Measurements from ENCODE around the gene MICB. TPM values are rescaled to one million over a fixed set of nuclear protein-coding genes. Genes with fewer than 3 reads are reported as not detected.
"Not testable (repeated sequence)": the region's sequence is repeated elsewhere in the genome, so short reads cannot be mapped to it uniquely, and the experiment has no call there.

The MICB gene
- polyA plus RNA-seq, 1 experiment, result 23.4 TPM

- Histone ChIP-seq H3K27me3 (ENCODE audit: control insufficient read depth, insufficient read depth, low read length) (no peaks in the 10 kb centered on the region), H3K36me3 (ENCODE audit: control insufficient read depth, insufficient read depth, low read length) (no peaks in the 10 kb centered on the region), H3K4me3 (ENCODE audit: low read depth, low read length) (no peak overlapping the region)
- POLR2A ChIA-PET, result no interaction called here
- CTCF ChIA-PET, result interaction anchor here (1.1 kb wide), 1 partner anchor 52 kb away, joined by 4 read pairs; the partner anchor contains the start of gene DDX39B
- no peak for DNase-seq (ENCODE audit: low read depth)
- TF ChIP-seq, protein P1, sequence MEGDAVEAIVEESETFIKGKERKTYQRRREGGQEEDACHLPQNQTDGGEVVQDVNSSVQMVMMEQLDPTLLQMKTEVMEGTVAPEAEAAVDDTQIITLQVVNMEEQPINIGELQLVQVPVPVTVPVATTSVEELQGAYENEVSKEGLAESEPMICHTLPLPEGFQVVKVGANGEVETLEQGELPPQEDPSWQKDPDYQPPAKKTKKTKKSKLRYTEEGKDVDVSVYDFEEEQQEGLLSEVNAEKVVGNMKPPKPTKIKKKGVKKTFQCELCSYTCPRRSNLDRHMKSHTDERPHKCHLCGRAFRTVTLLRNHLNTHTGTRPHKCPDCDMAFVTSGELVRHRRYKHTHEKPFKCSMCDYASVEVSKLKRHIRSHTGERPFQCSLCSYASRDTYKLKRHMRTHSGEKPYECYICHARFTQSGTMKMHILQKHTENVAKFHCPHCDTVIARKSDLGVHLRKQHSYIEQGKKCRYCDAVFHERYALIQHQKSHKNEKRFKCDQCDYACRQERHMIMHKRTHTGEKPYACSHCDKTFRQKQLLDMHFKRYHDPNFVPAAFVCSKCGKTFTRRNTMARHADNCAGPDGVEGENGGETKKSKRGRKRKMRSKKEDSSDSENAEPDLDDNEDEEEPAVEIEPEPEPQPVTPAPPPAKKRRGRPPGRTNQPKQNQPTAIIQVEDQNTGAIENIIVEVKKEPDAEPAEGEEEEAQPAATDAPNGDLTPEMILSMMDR (IDR thresholded peaks at IDR 0.05; ENCODE audit: insufficient read depth, low read depth, low read length), result no peak
These were observed 8.9 kb upstream of the MICB start for GRCh38 chr6:31489086-31489485.

DNA sequence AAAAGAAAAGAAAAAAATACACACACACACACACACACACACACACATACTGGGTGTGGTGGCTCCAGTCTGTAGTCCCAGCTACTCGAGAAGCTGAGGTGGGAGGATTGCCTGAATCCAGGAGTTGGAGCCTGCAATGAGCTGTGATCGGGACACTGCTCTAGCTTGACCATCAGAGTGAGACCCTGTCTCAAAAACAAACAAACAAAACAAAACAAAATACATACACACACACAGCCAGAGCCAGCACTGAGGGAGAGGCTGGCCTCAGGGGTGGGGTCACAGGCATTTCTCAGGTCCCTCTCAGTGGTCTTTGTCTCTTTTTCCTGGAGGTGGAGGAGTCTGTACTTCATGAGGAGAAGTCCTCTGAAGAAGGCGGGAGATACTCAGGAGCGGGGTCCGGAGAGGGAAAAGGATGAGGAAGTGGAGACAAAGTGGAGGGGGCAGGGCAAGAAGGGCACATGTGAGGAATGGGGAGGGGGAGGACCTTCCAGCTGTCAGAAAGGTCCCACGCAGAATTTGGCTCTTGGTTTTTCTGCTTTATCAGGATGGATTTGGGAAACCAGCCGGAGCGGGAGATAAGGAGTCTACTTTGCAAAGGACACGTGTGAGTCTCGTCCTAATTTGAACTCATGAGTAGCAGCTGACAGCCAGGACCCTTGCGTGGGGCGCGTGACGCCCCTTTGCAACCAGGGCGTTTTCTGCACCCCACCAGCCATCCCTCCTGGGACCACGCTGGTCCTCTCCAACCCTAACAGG is 7.7 kb upstream of the MICB start:
- no peak for DNase-seq (ENCODE audit: low read depth)
- TF ChIP-seq, protein P1 (IDR thresholded peaks at IDR 0.05; ENCODE audit: insufficient read depth, low read depth, low read length), result no peak
- POLR2A ChIA-PET, result no interaction called here
- Histone ChIP-seq H3K36me3 (ENCODE audit: control insufficient read depth, insufficient read depth, low read length) (no peaks in the 10 kb centered on the region), H3K27me3 (ENCODE audit: control insufficient read depth, insufficient read depth, low read length) (no peaks in the 10 kb centered on the region), H3K4me3 (ENCODE audit: low read depth, low read length) (no peak overlapping the region)
- CTCF ChIA-PET, result no interaction called here

DNA sequence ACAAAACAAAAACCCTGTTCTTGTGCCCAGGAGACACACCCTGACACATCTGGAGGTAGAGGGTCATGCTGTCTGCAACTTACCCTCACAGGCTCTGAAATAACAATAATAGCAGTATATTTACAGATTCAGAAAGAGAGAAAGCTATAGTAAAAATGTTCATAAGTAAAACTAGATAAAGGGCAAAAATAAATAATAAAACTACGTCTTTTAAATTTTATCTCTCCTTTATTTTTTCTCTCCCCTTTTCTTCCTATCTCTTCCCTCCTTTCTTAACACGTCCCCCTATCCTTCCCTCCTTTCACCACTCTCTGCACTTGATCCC is 4.4 kb upstream of the MICB start:
- CTCF ChIA-PET, result interaction anchor here (0.8 to 4.2 kb wide), 13 partner anchors 12 to 170 kb away, joined by 3 to 44 read pairs (median 4); partner anchors contain the start of genes ATP6V1G2, DDX39B and NFKBIL1
- H3K27me3 ChIP-seq (ENCODE audit: control insufficient read depth, insufficient read depth, low read length); POLR2A ChIA-PET; H3K36me3 ChIP-seq (ENCODE audit: control insufficient read depth, insufficient read depth, low read length); H3K4me3 ChIP-seq (ENCODE audit: low read depth, low read length); DNase-seq (ENCODE audit: low read depth): not testable (repeated sequence)

- H3K27me3 ChIP-seq (ENCODE audit: control insufficient read depth, insufficient read depth, low read length), result no peaks in the 10 kb centered on the region
- DNase-seq (ENCODE audit: low read depth), result no peak
- TF ChIP-seq, protein P1 (IDR thresholded peaks at IDR 0.05; ENCODE audit: insufficient read depth, low read depth, low read length), result peak; percentile 95
- no peaks in the 10 kb centered on the region for H3K36me3 ChIP-seq (ENCODE audit: control insufficient read depth, insufficient read depth, low read length)
- H3K4me3 ChIP-seq (ENCODE audit: low read depth, low read length), result peak overlapping the region; percentile 71
- ChIA-PET POLR2A (interaction anchor here (0.6 kb wide), 1 partner anchor 68 kb away, joined by 9 read pairs; no protein-coding TSS in a partner anchor), CTCF (interaction anchor here (0.9 to 4.2 kb wide), 15 partner anchors 11 to 128 kb away, joined by 3 to 44 read pairs (median 4); partner anchors contain the start of genes ATP6V1G2, DDX39B, NCR3 and NFKBIL1)
These were observed 3.9 kb upstream of the MICB start for GRCh38 chr6:31493875-31494694.

- ChIA-PET POLR2A (interaction anchor here (0.7 kb wide), 1 partner anchor 47 kb away, joined by 5 read pairs; no protein-coding TSS in a partner anchor), CTCF (interaction anchor here (1.0 to 4.2 kb wide), 7 partner anchors 34 to 102 kb away, joined by 3 to 44 read pairs (median 6); partner anchors contain the start of genes ATP6V1G2, DDX39B, MCCD1 and NFKBIL1)
- Histone ChIP-seq H3K27me3 (ENCODE audit: control insufficient read depth, insufficient read depth, low read length) (no peaks in the 10 kb centered on the region), H3K36me3 (ENCODE audit: control insufficient read depth, insufficient read depth, low read length) (no peaks in the 10 kb centered on the region), H3K4me3 (ENCODE audit: low read depth, low read length) (peak overlapping the region; percentile 71)
- DNase-seq (ENCODE audit: low read depth), result no peak
- TF ChIP-seq, protein P1 (IDR thresholded peaks at IDR 0.05; ENCODE audit: insufficient read depth, low read depth, low read length), result no peak
These were observed 2.4 kb upstream of the MICB start for GRCh38 chr6:31495580-31495979.

GRCh38 chr6:31496826-31497225 is 1.1 kb upstream of the MICB start:
- H3K36me3 ChIP-seq (ENCODE audit: control insufficient read depth, insufficient read depth, low read length); DNase-seq (ENCODE audit: low read depth); POLR2A ChIA-PET; H3K4me3 ChIP-seq (ENCODE audit: low read depth, low read length); H3K27me3 ChIP-seq (ENCODE audit: control insufficient read depth, insufficient read depth, low read length): not testable (repeated sequence)
- CTCF ChIA-PET, result interaction anchor here (1.0 to 1.2 kb wide), 4 partner anchors 33 to 83 kb away, joined by 3 to 6 read pairs (median 4); partner anchors contain the start of gene ATP6V1G2

Measured in BJ (cell line).